ENCODE results near the gene OTUD7B. TPM values are rescaled to one million over a fixed set of nuclear protein-coding genes. Genes with fewer than 3 reads are reported as not detected.

Gene OTUD7B
- total and polyA plus RNA-seq, 10 of the 15 experiments (the other 5 are each of a cell fraction or from before 2014, with no cell fraction given): 1.7 to 24.9 (median 6.6) TPM

DNA sequence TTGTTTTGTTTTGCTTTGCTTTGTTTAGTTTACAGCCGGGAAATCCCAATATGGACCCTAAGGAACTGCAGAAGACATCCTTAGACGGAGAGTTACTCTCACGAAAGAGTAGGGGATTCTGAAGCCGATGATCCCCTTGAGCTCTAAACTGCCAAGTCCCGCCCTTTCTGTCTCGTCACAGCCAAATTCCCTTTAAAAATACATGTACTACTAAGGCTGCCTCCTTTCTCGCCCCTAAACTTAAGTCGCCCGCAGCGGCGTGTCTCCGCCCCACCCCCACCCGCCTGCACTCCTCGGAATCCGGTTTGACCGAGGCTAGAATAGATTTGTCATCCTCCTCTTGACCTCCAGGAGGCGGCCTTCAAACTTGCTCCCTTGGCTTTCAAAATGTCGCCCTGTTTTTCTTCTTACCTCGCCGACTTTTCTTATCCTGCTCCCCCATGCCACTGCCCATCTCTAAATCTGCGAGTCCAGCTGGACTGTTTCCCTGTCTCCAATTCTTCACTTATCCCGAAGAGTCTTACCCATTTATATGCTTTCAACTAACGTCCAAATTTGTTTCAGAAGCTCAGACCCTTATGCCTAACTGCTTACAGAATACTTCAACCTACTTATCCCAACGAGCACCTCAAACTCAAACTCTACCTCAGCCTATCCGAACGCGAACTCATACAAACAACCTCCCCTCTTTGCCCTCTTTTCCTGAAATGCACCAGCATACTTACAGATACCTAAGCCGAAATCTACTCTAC is 122.1 kb downstream of the OTUD7B start (continued):
- TF ChIP-seq SP1 (IDR thresholded peaks at IDR 0.05; ENCODE audit: low read depth, low read length) (peak; percentile 7), RBBP5 (conservative IDR thresholded peaks at IDR 0.05) (no peak), NFXL1 (IDR thresholded peaks at IDR 0.05; ENCODE audit: borderline replicate concordance) (no peak; the same call in 1 of the 2 replicates), TAF1 (IDR thresholded peaks at IDR 0.05; ENCODE audit: borderline replicate concordance, low read depth, low read length) (peak; percentile 31; the same call in 1 of the 2 replicates), CREM (IDR thresholded peaks at IDR 0.05; ENCODE audit: low read depth) (peak; percentile 75), DPF2 (IDR thresholded peaks at IDR 0.05) (no peak), NR2C1 (IDR thresholded peaks at IDR 0.05) (no peak), FOXK2 (IDR thresholded peaks at IDR 0.05) (no peak), FOXM1 (IDR thresholded peaks at IDR 0.05; ENCODE audit: low read depth, low read length) (peak; percentile 70), ATF7 (IDR thresholded peaks at IDR 0.05; ENCODE audit: low read depth) (0 out of 2 replicates have a peak, but pooled peaks have one; percentile 61), ZBED1 (IDR thresholded peaks at IDR 0.05; ENCODE audit: borderline replicate concordance) (peak; percentile 32; the same call in 1 of the 2 replicates), CBFB (IDR thresholded peaks at IDR 0.05; ENCODE audit: low read depth) (peak; percentile 69; the same call in 1 of the 2 replicates), CHD4 (IDR thresholded peaks at IDR 0.05) (no peak), PAX5 (IDR thresholded peaks at IDR 0.05; ENCODE audit: borderline replicate concordance, low read depth, low read length) (no peak), HDGF (IDR thresholded peaks at IDR 0.05) (peak; percentile 88), YBX1 (IDR thresholded peaks at IDR 0.05) (no peak), IRF4 (IDR thresholded peaks at IDR 0.05; ENCODE audit: low read depth, low read length) (0 out of 2 replicates have a peak, but pooled peaks have one; percentile 55)
- TF ChIP-seq, protein P1, sequence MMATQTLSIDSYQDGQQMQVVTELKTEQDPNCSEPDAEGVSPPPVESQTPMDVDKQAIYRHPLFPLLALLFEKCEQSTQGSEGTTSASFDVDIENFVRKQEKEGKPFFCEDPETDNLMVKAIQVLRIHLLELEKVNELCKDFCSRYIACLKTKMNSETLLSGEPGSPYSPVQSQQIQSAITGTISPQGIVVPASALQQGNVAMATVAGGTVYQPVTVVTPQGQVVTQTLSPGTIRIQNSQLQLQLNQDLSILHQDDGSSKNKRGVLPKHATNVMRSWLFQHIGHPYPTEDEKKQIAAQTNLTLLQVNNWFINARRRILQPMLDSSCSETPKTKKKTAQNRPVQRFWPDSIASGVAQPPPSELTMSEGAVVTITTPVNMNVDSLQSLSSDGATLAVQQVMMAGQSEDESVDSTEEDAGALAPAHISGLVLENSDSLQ (IDR thresholded peaks at IDR 0.05): peak; percentile 60
- TF ChIP-seq, protein P2, sequence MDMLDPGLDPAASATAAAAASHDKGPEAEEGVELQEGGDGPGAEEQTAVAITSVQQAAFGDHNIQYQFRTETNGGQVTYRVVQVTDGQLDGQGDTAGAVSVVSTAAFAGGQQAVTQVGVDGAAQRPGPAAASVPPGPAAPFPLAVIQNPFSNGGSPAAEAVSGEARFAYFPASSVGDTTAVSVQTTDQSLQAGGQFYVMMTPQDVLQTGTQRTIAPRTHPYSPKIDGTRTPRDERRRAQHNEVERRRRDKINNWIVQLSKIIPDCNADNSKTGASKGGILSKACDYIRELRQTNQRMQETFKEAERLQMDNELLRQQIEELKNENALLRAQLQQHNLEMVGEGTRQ (IDR thresholded peaks at IDR 0.05; ENCODE audit: borderline replicate concordance, low read depth, low read length): no peak
- TF ChIP-seq, protein P3, sequence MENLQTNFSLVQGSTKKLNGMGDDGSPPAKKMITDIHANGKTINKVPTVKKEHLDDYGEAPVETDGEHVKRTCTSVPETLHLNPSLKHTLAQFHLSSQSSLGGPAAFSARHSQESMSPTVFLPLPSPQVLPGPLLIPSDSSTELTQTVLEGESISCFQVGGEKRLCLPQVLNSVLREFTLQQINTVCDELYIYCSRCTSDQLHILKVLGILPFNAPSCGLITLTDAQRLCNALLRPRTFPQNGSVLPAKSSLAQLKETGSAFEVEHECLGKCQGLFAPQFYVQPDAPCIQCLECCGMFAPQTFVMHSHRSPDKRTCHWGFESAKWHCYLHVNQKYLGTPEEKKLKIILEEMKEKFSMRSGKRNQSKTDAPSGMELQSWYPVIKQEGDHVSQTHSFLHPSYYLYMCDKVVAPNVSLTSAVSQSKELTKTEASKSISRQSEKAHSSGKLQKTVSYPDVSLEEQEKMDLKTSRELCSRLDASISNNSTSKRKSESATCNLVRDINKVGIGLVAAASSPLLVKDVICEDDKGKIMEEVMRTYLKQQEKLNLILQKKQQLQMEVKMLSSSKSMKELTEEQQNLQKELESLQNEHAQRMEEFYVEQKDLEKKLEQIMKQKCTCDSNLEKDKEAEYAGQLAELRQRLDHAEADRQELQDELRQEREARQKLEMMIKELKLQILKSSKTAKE (IDR thresholded peaks at IDR 0.05; ENCODE audit: low read depth, poor library complexity, severe bottlenecking): peak; percentile 75
- TF ChIP-seq, protein P4, sequence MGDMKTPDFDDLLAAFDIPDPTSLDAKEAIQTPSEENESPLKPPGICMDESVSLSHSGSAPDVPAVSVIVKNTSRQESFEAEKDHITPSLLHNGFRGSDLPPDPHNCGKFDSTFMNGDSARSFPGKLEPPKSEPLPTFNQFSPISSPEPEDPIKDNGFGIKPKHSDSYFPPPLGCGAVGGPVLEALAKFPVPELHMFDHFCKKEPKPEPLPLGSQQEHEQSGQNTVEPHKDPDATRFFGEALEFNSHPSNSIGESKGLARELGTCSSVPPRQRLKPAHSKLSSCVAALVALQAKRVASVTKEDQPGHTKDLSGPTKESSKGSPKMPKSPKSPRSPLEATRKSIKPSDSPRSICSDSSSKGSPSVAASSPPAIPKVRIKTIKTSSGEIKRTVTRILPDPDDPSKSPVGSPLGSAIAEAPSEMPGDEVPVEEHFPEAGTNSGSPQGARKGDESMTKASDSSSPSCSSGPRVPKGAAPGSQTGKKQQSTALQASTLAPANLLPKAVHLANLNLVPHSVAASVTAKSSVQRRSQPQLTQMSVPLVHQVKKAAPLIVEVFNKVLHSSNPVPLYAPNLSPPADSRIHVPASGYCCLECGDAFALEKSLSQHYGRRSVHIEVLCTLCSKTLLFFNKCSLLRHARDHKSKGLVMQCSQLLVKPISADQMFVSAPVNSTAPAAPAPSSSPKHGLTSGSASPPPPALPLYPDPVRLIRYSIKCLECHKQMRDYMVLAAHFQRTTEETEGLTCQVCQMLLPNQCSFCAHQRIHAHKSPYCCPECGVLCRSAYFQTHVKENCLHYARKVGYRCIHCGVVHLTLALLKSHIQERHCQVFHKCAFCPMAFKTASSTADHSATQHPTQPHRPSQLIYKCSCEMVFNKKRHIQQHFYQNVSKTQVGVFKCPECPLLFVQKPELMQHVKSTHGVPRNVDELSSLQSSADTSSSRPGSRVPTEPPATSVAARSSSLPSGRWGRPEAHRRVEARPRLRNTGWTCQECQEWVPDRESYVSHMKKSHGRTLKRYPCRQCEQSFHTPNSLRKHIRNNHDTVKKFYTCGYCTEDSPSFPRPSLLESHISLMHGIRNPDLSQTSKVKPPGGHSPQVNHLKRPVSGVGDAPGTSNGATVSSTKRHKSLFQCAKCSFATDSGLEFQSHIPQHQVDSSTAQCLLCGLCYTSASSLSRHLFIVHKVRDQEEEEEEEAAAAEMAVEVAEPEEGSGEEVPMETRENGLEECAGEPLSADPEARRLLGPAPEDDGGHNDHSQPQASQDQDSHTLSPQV (IDR thresholded peaks at IDR 0.05): no peak
- TF ChIP-seq, protein P5, sequence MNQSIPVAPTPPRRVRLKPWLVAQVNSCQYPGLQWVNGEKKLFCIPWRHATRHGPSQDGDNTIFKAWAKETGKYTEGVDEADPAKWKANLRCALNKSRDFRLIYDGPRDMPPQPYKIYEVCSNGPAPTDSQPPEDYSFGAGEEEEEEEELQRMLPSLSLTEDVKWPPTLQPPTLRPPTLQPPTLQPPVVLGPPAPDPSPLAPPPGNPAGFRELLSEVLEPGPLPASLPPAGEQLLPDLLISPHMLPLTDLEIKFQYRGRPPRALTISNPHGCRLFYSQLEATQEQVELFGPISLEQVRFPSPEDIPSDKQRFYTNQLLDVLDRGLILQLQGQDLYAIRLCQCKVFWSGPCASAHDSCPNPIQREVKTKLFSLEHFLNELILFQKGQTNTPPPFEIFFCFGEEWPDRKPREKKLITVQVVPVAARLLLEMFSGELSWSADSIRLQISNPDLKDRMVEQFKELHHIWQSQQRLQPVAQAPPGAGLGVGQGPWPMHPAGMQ (IDR thresholded peaks at IDR 0.05; ENCODE audit: borderline replicate concordance): no peak
